Measurements from ENCODE around the gene CCDC78. TPM values are rescaled to one million over a fixed set of nuclear protein-coding genes. Genes with fewer than 3 reads are reported as not detected.

Gene CCDC78
- total RNA-seq, 1 donor from 2014 or later: 7.6 TPM

DNA sequence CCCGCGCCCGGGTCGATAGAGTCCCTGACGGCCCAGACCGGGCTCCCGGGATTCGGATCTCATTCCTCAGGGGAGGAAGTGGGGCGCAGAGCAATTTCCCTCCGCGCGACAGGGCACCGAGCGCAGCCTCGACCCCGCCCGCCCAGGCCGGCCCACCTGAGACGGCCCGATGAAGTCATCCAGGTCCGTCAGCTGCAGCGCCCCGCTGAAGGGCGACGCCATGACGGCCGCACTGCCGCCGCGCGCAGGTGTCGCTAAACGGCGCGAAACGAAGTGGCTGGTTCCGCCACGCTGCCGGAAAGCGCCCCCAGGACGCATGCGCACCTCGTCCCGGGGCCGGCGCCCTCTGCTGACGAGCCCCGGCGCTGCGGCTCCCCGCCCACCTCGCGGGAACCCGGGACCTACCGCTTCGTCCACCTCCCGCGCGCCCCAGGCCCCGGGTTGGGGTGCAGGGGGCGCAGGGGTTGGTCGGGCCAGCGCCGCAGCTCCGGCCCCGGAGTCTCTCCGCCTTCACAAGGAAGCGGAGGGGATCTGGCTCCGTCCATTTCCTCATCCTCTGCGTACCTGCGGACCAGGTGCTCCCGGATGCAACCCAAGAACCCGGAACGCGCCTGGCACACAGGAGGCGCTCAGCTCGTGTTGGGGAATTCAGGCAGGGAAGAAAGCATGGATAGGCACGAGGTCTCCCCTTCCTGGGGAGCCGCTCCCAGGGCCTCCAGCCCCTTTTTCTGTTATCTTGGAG, 14.7 kb upstream of the CCDC78 start, which contains the start of gene CIAO3:
CIAO3 (minus strand) TSS at position 234 of the 742 bp plus-strand sequence; CDS start at position 222, 12 bp downstream.
- H3K27me3 ChIP-seq: no peaks in the 10 kb centered on the region
- H3K4me3 ChIP-seq: peak within 1 kb of the TSS; percentile 85 to 90
- H3K36me3 ChIP-seq: peaks cover 0 to 15% of the 10 kb centered on the region in 2 donors
- no peak for DNase-seq (ENCODE audit: extremely low spot score in 2 of 2)
- intact Hi-C loops (cut with DNase I): no loop called here
- TF ChIP-seq POLR2AphosphoS5 (IDR thresholded peaks at IDR 0.05; ENCODE audit: insufficient read depth in 1 of 2, low read depth in 1 of 2) (peak; percentile 88 to 94), POLR2A (IDR thresholded peaks at IDR 0.05) (no peak)
- TF ChIP-seq, protein P1, sequence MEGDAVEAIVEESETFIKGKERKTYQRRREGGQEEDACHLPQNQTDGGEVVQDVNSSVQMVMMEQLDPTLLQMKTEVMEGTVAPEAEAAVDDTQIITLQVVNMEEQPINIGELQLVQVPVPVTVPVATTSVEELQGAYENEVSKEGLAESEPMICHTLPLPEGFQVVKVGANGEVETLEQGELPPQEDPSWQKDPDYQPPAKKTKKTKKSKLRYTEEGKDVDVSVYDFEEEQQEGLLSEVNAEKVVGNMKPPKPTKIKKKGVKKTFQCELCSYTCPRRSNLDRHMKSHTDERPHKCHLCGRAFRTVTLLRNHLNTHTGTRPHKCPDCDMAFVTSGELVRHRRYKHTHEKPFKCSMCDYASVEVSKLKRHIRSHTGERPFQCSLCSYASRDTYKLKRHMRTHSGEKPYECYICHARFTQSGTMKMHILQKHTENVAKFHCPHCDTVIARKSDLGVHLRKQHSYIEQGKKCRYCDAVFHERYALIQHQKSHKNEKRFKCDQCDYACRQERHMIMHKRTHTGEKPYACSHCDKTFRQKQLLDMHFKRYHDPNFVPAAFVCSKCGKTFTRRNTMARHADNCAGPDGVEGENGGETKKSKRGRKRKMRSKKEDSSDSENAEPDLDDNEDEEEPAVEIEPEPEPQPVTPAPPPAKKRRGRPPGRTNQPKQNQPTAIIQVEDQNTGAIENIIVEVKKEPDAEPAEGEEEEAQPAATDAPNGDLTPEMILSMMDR (IDR thresholded peaks at IDR 0.05): peak; percentile 87 to 99 (median 97)
- peak within 1 kb of the TSS; percentile 67 for H3K27ac ChIP-seq
- H3K4me1 ChIP-seq: peaks cover 28% of the 10 kb centered on the region
- H3K9me3 ChIP-seq: no peaks in the 10 kb centered on the region

GRCh38 chr16:740459-740763, 14.2 kb upstream of the CCDC78 start:
- intact Hi-C loops (cut with DNase I): no loop called here
- Histone ChIP-seq H3K4me1 (peaks cover 28% of the 10 kb centered on the region), H3K27ac (peak overlapping the region; percentile 67), H3K4me3 (peak overlapping the region; percentile 85 to 90), H3K36me3 (peaks cover 0 to 20% of the 10 kb centered on the region in 2 donors), H3K27me3 (no peaks in the 10 kb centered on the region), H3K9me3 (no peaks in the 10 kb centered on the region)
- DNase-seq (ENCODE audit: extremely low spot score in 2 of 2): no peak
- TF ChIP-seq POLR2AphosphoS5 (IDR thresholded peaks at IDR 0.05; ENCODE audit: insufficient read depth in 1 of 2, low read depth in 1 of 2) (no peak), POLR2A (IDR thresholded peaks at IDR 0.05) (no peak)
- TF ChIP-seq, protein P1 (IDR thresholded peaks at IDR 0.05): no peak

GRCh38 chr16:739560-740458, 13.6 kb upstream of the CCDC78 start:
- Histone ChIP-seq H3K4me3 (peak overlapping the region; percentile 85 to 90), H3K9me3 (no peaks in the 10 kb centered on the region), H3K27me3 (no peaks in the 10 kb centered on the region), H3K27ac (peak overlapping the region; percentile 67), H3K4me1 (peaks cover 28% of the 10 kb centered on the region), H3K36me3 (peaks cover 0 to 26% of the 10 kb centered on the region in 2 donors)
- no peak for TF ChIP-seq POLR2AphosphoS5 (IDR thresholded peaks at IDR 0.05; ENCODE audit: insufficient read depth in 1 of 2, low read depth in 1 of 2)
- TF ChIP-seq POLR2A (IDR thresholded peaks at IDR 0.05): no peak
- TF ChIP-seq, protein P1 (IDR thresholded peaks at IDR 0.05): no peak
- intact Hi-C loops (cut with DNase I): no loop called here
- DNase-seq (ENCODE audit: extremely low spot score in 2 of 2): no peak

DNA sequence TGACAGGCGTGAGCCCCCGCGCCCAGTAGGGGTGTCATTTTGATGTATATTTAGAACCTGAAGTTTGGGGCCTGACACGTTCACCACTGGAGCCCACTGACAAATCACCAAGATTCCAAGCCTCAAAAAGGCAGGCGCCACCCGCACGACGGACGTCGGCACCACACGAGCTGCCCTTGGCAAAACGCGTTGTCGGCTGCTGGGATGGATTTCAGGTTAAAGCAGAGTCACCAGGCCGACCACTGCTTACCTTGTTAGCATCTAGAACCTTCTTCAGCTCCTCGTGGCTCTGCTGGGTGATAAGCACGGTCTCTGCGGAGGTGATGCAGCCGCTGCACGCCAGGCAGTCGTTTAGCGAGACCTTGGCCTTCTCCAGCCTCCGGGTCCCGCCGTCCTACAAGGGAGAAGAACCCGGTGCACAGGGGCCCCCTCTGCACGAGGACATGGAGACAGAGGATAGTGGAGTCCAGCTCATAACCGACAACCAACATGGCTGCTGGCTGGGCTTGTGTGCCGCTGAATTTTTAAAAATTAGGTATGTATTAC, 10.8 kb upstream of the CCDC78 start:
- Histone ChIP-seq H3K27ac (no peak overlapping the region), H3K4me1 (peaks cover 28% of the 10 kb centered on the region), H3K36me3 (peaks cover 0 to 44% of the 10 kb centered on the region in 2 donors), H3K4me3 (no peak overlapping the region), H3K9me3 (no peaks in the 10 kb centered on the region), H3K27me3 (no peaks in the 10 kb centered on the region)
- TF ChIP-seq POLR2A (IDR thresholded peaks at IDR 0.05) (no peak), POLR2AphosphoS5 (IDR thresholded peaks at IDR 0.05; ENCODE audit: insufficient read depth in 1 of 2, low read depth in 1 of 2) (no peak)
- TF ChIP-seq, protein P1 (IDR thresholded peaks at IDR 0.05): no peak
- DNase-seq (ENCODE audit: extremely low spot score in 2 of 2): no peak
- intact Hi-C loops (cut with DNase I): no loop called here
